H9 (cell line): ENCODE measurements around the gene PCGF2. TPM values are rescaled to one million over a fixed set of nuclear protein-coding genes. Genes with fewer than 3 reads are reported as not detected.

Experiments used
- DNase-seq: peaks from one replicate; pipeline ENCODE4 v3.0.0-alpha.2; 2017
- H2AFZ ChIP-seq: one replicate; pipeline ENCODE4 v1.6.1; 2013; ENCODE audit warnings: mild to moderate bottlenecking, low read length, control low read depth, moderate library complexity
- H2AK5ac ChIP-seq: 2 replicates; pipeline ENCODE4 v1.6.1; 2013; ENCODE audit warnings: low read length, control low read depth, mixed read lengths; ENCODE audit not compliant: insufficient read length
- H2BK120ac ChIP-seq: one replicate; pipeline ENCODE4 v1.6.1; 2013; ENCODE audit warnings: low read depth, mild to moderate bottlenecking, low read length, control low read depth, inconsistent platforms; ENCODE audit not compliant: poor library complexity, severe bottlenecking
- H2BK12ac ChIP-seq: 2 replicates; pipeline ENCODE4 v1.6.1; 2013; ENCODE audit warnings: low read length, control low read depth, mixed read lengths, low read depth; ENCODE audit not compliant: insufficient read length
- H2BK15ac ChIP-seq: 2 replicates; pipeline ENCODE4 v1.6.1; 2013; ENCODE audit warnings: low read depth, low read length, control low read depth
- H2BK20ac ChIP-seq: one replicate; pipeline ENCODE4 v1.6.1; 2013; ENCODE audit warnings: low read depth, mild to moderate bottlenecking, low read length, control low read depth, inconsistent platforms; ENCODE audit not compliant: poor library complexity, severe bottlenecking
- H2BK5ac ChIP-seq: 2 replicates; pipeline ENCODE4 v1.6.1; 2013; ENCODE audit warnings: low read length, control low read depth, mixed read lengths; ENCODE audit not compliant: insufficient read length
- H3K14ac ChIP-seq: 2 replicates; pipeline ENCODE4 v1.6.1; 2013; ENCODE audit warnings: low read length, control low read depth; ENCODE audit not compliant: insufficient read depth
- H3K18ac ChIP-seq: 2 replicates; pipeline ENCODE4 v1.6.1; 2013; ENCODE audit warnings: low read depth, mild to moderate bottlenecking, mixed read lengths, low read length, control low read depth; ENCODE audit not compliant: insufficient read length
- H3K23ac ChIP-seq: 2 replicates; pipeline ENCODE4 v1.6.1; 2013; ENCODE audit warnings: low read length, control low read depth, mixed read lengths, low read depth; ENCODE audit not compliant: insufficient read length
- H3K23me2 ChIP-seq: 2 replicates; pipeline ENCODE4 v1.6.1; 2013; ENCODE audit warnings: low read depth, mild to moderate bottlenecking, mixed read lengths, low read length, control low read depth; ENCODE audit not compliant: insufficient read length, poor library complexity, severe bottlenecking
- H3K27ac ChIP-seq: 2 replicates; pipeline ENCODE4 v1.5.1; 2013; ENCODE audit warnings: low read length, control low read depth, mixed read lengths, low read depth; ENCODE audit not compliant: insufficient read length
- H3K27me3 ChIP-seq: 2 replicates; pipeline ENCODE4 v1.6.1; 2013; ENCODE audit warnings: low read length, control low read depth, inconsistent platforms; ENCODE audit not compliant: insufficient read depth
- H3K4ac ChIP-seq: 2 replicates; pipeline ENCODE4 v1.6.1; 2013; ENCODE audit warnings: low read depth, mild to moderate bottlenecking, control low read depth, inconsistent platforms, low read length, moderate library complexity
- H3K4me1 ChIP-seq: 2 replicates; pipeline ENCODE4 v1.6.1; 2013; ENCODE audit warnings: low read length, control low read depth, inconsistent platforms; ENCODE audit not compliant: insufficient read depth
- H3K4me2 ChIP-seq: 2 replicates; pipeline ENCODE4 v1.6.1; 2013; ENCODE audit warnings: low read length, control low read depth, mixed read lengths; ENCODE audit not compliant: insufficient read length, insufficient read depth
- H3K56ac ChIP-seq: 2 replicates; pipeline ENCODE4 v1.6.1; 2013; ENCODE audit warnings: low read depth, mild to moderate bottlenecking, mixed read lengths, low read length, control low read depth; ENCODE audit not compliant: insufficient read length
- H3K79me1 ChIP-seq: 2 replicates; pipeline ENCODE4 v1.6.1; 2013; ENCODE audit warnings: low read depth, mild to moderate bottlenecking, moderate library complexity, low read length, control low read depth, inconsistent platforms; ENCODE audit not compliant: insufficient read depth, poor library complexity, severe bottlenecking
- H3K79me2 ChIP-seq: 2 replicates; pipeline ENCODE4 v1.6.1; 2013; ENCODE audit warnings: low read length, control low read depth, inconsistent platforms; ENCODE audit not compliant: insufficient read depth
- H3K9ac ChIP-seq: 2 replicates; pipeline ENCODE4 v1.6.1; 2013; ENCODE audit warnings: low read length, control low read depth, mixed read lengths; ENCODE audit not compliant: insufficient read length; ENCODE audit errors: extremely low read depth
- H3K9me3 ChIP-seq: one replicate; pipeline ENCODE4 v1.6.1; 2013; ENCODE audit warnings: low read depth, low read length, inconsistent platforms; ENCODE audit not compliant: control insufficient read depth
- H3T11ph ChIP-seq: one replicate; pipeline ENCODE4 v1.6.1; 2013; ENCODE audit warnings: mild to moderate bottlenecking, low read length, control low read depth, inconsistent platforms
- H4K20me1 ChIP-seq: one replicate; pipeline ENCODE4 v1.6.1; 2013; ENCODE audit not compliant: control insufficient read depth, insufficient read length, insufficient read depth
- H4K5ac ChIP-seq: 2 replicates; pipeline ENCODE4 v1.6.1; 2013; ENCODE audit warnings: low read depth, mild to moderate bottlenecking, mixed read lengths, low read length, control low read depth; ENCODE audit not compliant: insufficient read length
- H4K8ac ChIP-seq: replicated peaks from 2 replicates; pipeline ENCODE4 v1.6.1; 2013; ENCODE audit warnings: low read length, control low read depth, mixed read lengths, low read depth; ENCODE audit not compliant: insufficient read length
- H4K91ac ChIP-seq: 2 replicates; pipeline ENCODE4 v1.6.1; 2013; ENCODE audit warnings: low read depth, mild to moderate bottlenecking, moderate library complexity, mixed read lengths, low read length, control low read depth; ENCODE audit not compliant: insufficient read length
- H3K27ac Mint-ChIP-seq, 3 experiments: 2 replicates in 2 of 3; 3 replicates in 1 of 3; pipeline ENCODE4 v1.8.0; 2020 to 2021; ENCODE audit warnings: mixed read lengths in 3 of 3, mild to moderate bottlenecking in 1 of 3, moderate library complexity in 1 of 3
- H3K27me3 Mint-ChIP-seq: 2 replicates; pipeline ENCODE4 v1.8.0; 2021; ENCODE audit warnings: low read depth, mild to moderate bottlenecking, moderate library complexity, mixed read lengths
- H3K36me3 Mint-ChIP-seq, 3 experiments: 2 replicates in 2 of 3; 3 replicates in 1 of 3; pipeline ENCODE4 v1.8.0; 2020 to 2021; ENCODE audit warnings: low read depth in 3 of 3, mixed read lengths in 3 of 3; ENCODE audit not compliant: insufficient read depth in 1 of 3
- H3K4me1 Mint-ChIP-seq, 2 experiments: 2 replicates each; pipeline ENCODE4 v1.8.0; 2020; ENCODE audit warnings: mixed read lengths in 2 of 2
- H3K4me3 Mint-ChIP-seq, 2 experiments: 2 replicates in 1 of 2; 3 replicates in 1 of 2; pipeline ENCODE4 v1.8.0; 2020 to 2021; ENCODE audit warnings: mild to moderate bottlenecking in 2 of 2, mixed read lengths in 2 of 2, moderate library complexity in 1 of 2
- H3K9me3 Mint-ChIP-seq, 2 experiments: 2 replicates in 1 of 2; 3 replicates in 1 of 2; pipeline ENCODE4 v1.8.0; 2020; ENCODE audit warnings: mild to moderate bottlenecking in 2 of 2, mixed read lengths in 2 of 2, moderate library complexity in 1 of 2
- WGBS: extraction: QIAGEN DNeasy Blood & Tissue Kit; methylation state at CpG from one replicate; pipeline ENCODE4 v1.1.7; 2013; ENCODE audit warnings: missing lambda C conversion rate, low lambda C conversion rate, mixed read lengths; ENCODE audit not compliant: insufficient read length; ENCODE audit errors: extremely low coverage; 5-methylcytosine and 5-hydroxymethylcytosine counted together
- total RNA-seq: library from RNA; stranded (reverse); gene quantifications from 2 replicates; pipeline ENCODE4 v1.2.1, GENCODE V29; 2021
- TF ChIP-seq, protein P1 (sequence below): fragments of 200-600 bp; sonication (generic); conservative IDR thresholded peaks from 3 replicates; pipeline ENCODE4 v1.8.0; 2021; ENCODE audit warnings: antibody characterized with exemption, mild to moderate bottlenecking

PCGF2 gene
- total RNA-seq, 1 experiment from 2014 or later, result 106 TPM

DNA sequence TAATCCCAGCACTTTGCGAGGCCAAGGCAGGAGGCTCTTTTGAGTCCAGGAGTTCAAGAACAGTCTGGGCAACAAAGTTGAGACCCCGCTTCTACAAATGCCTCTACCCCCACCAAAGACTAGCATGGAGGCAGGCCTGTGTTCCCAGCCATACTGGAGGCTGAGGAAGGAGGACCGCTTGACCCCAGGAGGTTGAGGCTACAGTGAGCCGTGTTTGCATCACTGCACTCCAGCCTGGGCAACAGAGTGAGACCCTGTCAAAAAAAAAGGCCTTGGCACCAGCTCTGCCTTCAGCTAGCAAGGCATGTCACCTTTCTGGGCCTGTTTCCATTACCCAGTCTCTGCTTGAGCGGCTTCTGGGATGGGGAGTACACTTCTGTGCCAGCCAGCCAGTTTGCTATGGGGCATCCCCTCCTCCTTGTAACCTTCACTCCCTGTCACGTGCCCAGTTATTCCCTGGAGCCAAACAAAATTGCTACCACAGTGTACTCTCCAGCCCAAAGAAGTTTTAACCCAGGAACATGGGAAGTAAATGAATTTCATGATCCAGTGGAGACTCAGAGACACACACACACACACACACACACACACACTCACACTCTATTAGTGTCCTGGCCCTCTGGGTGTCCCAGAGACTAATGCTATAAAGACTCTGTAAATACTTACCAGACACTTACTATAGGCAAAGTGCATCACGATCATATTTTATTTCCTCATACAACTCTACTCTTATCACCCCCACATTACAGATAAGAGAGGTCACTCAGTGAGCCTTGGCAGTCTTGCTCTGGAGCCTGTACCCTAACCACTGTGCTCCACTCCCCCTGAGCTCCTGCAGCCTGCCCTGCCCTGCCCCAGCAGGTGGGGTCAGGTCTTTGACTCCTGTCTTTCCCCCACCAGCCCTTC, 15.5 kb downstream of the PCGF2 start:
- Histone ChIP-seq H2BK12ac (no peak overlapping the region), H3K79me1 (no peaks in the 10 kb centered on the region), H3K9me3 (no peaks in the 10 kb centered on the region), H3K27ac (no peak overlapping the region), H2BK5ac (no peak overlapping the region), H2BK20ac (no peak overlapping the region), H4K8ac (no peak overlapping the region), H2AK5ac (no peak overlapping the region), H3K4me2 (no peak overlapping the region), H4K5ac (no peak overlapping the region), H2AFZ (no peak overlapping the region), H3K79me2 (no peaks in the 10 kb centered on the region), H3K4ac (no peak overlapping the region), H2BK120ac (no peak overlapping the region), H3K4me1 (peaks cover 2% of the 10 kb centered on the region; the same call in 1 of the 2 replicates), H3K9ac (no peak overlapping the region), H3K14ac (no peak overlapping the region), H4K91ac (no peak overlapping the region), H3K27me3 (peaks cover 5% of the 10 kb centered on the region; the same call in 1 of the 2 replicates), H3K23ac (no peak overlapping the region), H3K18ac (no peak overlapping the region), H3K23me2 (peaks cover 5% of the 10 kb centered on the region), H2BK15ac (no peak overlapping the region), H3T11ph (no peak overlapping the region), H3K56ac (no peak overlapping the region), H4K20me1 (no peaks in the 10 kb centered on the region)
- Mint-ChIP-seq H3K9me3 (no peaks in the 10 kb centered on the region; a peak in 1 of 5 replicates), H3K4me1 (peaks cover 20 to 30% of the 10 kb centered on the region in 2 experiments), H3K27me3 (peaks cover 25% of the 10 kb centered on the region), H3K4me3 (peak overlapping the region in 1 of 2 experiments; percentile 51; a peak in 3 of 5 replicates), H3K36me3 (peaks cover 5 to 38% (median 30%) of the 10 kb centered on the region in 3 experiments; a peak in 6 of 7 replicates), H3K27ac (no peak overlapping the region)
- no CpG with 5 or more reads among the region's 7 CpGs for WGBS
- no peak for DNase-seq
- TF ChIP-seq, protein P1, sequence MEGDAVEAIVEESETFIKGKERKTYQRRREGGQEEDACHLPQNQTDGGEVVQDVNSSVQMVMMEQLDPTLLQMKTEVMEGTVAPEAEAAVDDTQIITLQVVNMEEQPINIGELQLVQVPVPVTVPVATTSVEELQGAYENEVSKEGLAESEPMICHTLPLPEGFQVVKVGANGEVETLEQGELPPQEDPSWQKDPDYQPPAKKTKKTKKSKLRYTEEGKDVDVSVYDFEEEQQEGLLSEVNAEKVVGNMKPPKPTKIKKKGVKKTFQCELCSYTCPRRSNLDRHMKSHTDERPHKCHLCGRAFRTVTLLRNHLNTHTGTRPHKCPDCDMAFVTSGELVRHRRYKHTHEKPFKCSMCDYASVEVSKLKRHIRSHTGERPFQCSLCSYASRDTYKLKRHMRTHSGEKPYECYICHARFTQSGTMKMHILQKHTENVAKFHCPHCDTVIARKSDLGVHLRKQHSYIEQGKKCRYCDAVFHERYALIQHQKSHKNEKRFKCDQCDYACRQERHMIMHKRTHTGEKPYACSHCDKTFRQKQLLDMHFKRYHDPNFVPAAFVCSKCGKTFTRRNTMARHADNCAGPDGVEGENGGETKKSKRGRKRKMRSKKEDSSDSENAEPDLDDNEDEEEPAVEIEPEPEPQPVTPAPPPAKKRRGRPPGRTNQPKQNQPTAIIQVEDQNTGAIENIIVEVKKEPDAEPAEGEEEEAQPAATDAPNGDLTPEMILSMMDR, result no peak
